AG04449 (cell line): ENCODE results near the gene DYNLRB1.
A peak's percentile ranks its signal among the peaks of the same experiment; 100 is the strongest.

Source experiments
- CTCF ChIA-PET: fragments of 350-600 bp; formaldehyde crosslinking; extraction: SDS; loops from one replicate; lab custom pipeline; 2021; ENCODE audit warnings: antibody characterized with exemption; lab: Yijun Ruan, JAX
- POLR2A ChIA-PET: fragments of 400-600, 350-600 bp; formaldehyde crosslinking; extraction: SDS; loops from one replicate; lab custom pipeline; 2020; ENCODE audit warnings: antibody characterized with exemption, inconsistent platforms; lab: Yijun Ruan, JAX
- DNase-seq: peaks from one replicate; pipeline ENCODE4 v3.0.0-alpha.2; 2010; ENCODE audit warnings: low read depth, low spot score
- H3K4me3 ChIP-seq: 2 replicates; pipeline ENCODE4 v1.5.1; 2011; ENCODE audit warnings: low read depth, mild to moderate bottlenecking, control low read depth, low read length
- CTCF ChIP-seq: IDR thresholded peaks from one replicate; pipeline ENCODE4 v1.5.1; 2011; ENCODE audit warnings: mild to moderate bottlenecking, moderate library complexity, low read length, control low read depth, inconsistent platforms; ENCODE audit not compliant: insufficient read depth; ENCODE audit errors: missing control alignments

The DYNLRB1 gene

GRCh38 chr20:34535857-34536256 is 19.6 kb downstream of the DYNLRB1 start:
- DNase-seq: no peak
- no peak overlapping the region for H3K4me3 ChIP-seq
- ChIA-PET POLR2A (no interaction called here), CTCF (interaction anchor here (0.8 to 1.7 kb wide), 4 partner anchors 22 to 225 kb away, joined by 3 to 11 read pairs (median 3); no protein-coding TSS in a partner anchor)
- no peak for TF ChIP-seq CTCF

- ChIA-PET CTCF (interaction anchor here (0.5 to 3.4 kb wide), 10 partner anchors 9 to 240 kb away, joined by 3 to 25 read pairs (median 4); partner anchors contain the start of gene MAP1LC3A), POLR2A (no interaction called here)
- DNase-seq: no peak
- peak; percentile 55 for TF ChIP-seq CTCF
- no peak overlapping the region for H3K4me3 ChIP-seq
Observed at GRCh38 chr20:34536798-34537394, 20.7 kb downstream of the DYNLRB1 start.

- POLR2A ChIA-PET: no interaction called here
- no peak for DNase-seq
Observed at GRCh38 chr20:34537651-34538050, 21.4 kb downstream of the DYNLRB1 start.

GRCh38 chr20:34538671-34539123 is 22.5 kb downstream of the DYNLRB1 start:
- peak; percentile 89 for TF ChIP-seq CTCF
- no peak overlapping the region for H3K4me3 ChIP-seq
- no peak for DNase-seq
- CTCF ChIA-PET: interaction anchor here (0.6 to 4.0 kb wide), 23 partner anchors 9 to 344 kb away, joined by 3 to 33 read pairs (median 5); partner anchors contain the start of genes DYNLRB1, ITCH and MAP1LC3A
- POLR2A ChIA-PET: no interaction called here

More at GRCh38 chr20:34537651-34538050, 21.4 kb downstream of the DYNLRB1 start:
- no peak for TF ChIP-seq CTCF
- CTCF ChIA-PET: interaction anchor here (0.5 to 4.0 kb wide), 15 partner anchors 8 to 343 kb away, joined by 3 to 32 read pairs (median 6); partner anchors contain the start of genes DYNLRB1, ITCH and MAP1LC3A
- H3K4me3 ChIP-seq: no peak overlapping the region

GRCh38 chr20:34539756-34540155 is 23.5 kb downstream of the DYNLRB1 start:
- no peak overlapping the region for H3K4me3 ChIP-seq
- TF ChIP-seq CTCF: no peak
- CTCF ChIA-PET: interaction anchor here (0.6 to 4.0 kb wide), 15 partner anchors 9 to 230 kb away, joined by 3 to 33 read pairs (median 9); partner anchors contain the start of genes DYNLRB1 and MAP1LC3A
- no peak for DNase-seq
- POLR2A ChIA-PET: no interaction called here

GRCh38 chr20:34540596-34541263 is 24.5 kb downstream of the DYNLRB1 start:
- no peak for DNase-seq
- TF ChIP-seq CTCF: no peak
- POLR2A ChIA-PET: no interaction called here
- CTCF ChIA-PET: interaction anchor here (0.8 to 4.0 kb wide), 8 partner anchors 8 to 229 kb away, joined by 3 to 33 read pairs (median 14); no protein-coding TSS in a partner anchor
- no peak overlapping the region for H3K4me3 ChIP-seq
